ENCODE data around the gene HOXC5. TPM values are rescaled to one million over a fixed set of nuclear protein-coding genes. Genes with fewer than 3 reads are reported as not detected.

Gene HOXC5
- polyA plus RNA-seq, 1 donor = 0.52 TPM

DNA sequence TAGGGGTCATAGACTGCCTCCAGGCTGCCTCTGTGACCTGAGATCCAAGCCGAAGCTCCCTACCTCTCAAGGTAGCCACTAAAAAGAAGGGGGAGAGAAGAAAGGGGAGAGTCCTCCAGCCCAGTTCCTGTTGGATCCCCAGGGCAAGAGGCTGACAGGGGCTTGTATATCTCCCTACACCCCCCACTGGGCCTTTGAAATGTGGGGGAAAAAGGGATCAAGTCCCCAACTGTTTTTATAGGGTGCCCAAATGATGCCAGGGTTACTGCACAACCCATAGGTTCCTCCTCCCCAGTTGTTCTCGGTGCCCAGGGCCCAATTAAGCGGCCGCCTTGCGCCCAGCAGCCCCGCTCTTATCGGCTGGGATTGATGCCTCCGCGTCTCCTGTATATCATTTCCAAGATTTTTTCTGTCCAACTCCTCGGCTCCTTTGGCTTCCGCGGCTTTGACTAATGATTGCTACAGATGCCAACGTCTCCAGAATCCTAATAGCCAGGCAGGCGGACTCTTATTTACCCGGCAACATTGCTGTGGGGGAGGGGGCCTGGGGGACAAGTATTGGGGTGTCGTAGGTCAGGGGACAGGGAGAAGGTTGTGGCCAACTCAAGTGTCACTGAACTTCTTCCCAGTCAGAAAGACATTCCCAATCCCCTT, 13.1 kb downstream of the HOXC5 start:
- no peak for DNase-seq (ENCODE audit: low read depth)

DNA sequence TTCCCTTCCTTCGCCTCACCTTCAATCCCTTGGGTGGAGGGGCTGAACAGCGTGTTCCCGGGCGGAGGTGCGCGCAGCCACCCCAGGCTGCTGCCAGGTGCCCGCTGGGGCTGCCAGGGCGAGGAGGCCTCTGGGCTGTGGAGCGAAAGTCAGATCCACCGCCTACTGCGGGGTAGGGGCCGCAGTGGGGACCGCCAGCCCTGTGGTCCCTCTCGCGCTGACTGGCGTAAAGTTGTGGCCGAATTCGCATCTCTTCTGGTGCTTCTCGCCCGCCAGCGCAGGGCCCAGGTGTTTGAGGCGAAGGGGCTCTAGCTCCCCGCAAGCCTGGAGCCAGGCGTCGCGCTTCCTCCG, 13.9 kb downstream of the HOXC5 start:
- DNase-seq (ENCODE audit: low read depth) = no peak

DNA sequence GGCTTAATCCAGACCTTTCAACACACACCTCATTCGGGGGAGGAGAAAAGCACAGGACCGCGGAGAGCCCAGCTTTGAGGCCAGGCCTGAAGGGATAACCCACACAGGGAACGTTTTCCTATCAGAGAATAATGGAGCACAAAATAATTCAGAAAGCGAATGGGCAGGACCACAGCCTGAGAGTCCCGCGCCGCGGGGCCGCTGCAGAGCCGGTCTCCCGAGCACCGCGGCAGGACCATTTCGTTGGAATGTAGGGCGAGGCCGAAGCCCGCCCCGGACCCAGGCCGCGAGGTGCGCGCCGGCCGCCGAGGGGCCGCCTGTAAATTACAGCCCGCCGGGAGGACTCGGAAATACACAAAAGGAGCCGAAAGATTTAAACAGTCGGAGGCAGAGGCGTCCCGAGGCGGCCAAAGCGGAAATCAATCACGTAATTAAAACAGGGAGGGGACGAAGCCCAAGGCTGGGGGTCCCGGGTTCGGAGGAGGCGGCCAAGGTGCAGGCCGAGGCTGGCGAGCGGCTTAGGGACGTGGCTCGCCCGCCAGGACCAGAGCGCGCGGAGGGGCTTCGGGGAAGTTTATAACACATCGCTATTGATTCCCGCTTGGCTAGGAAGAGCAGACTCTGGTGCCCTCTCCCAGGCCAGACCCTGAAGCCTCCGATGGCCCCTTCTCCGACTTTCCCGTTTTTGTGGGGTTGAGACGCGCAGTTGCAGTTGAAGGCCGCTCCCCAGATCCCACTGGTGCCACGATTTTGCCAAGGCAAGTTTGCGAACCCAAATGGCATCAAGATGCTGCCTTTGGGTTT, 14.5 kb downstream of the HOXC5 start:
- no peak for DNase-seq (ENCODE audit: low read depth)

DNA sequence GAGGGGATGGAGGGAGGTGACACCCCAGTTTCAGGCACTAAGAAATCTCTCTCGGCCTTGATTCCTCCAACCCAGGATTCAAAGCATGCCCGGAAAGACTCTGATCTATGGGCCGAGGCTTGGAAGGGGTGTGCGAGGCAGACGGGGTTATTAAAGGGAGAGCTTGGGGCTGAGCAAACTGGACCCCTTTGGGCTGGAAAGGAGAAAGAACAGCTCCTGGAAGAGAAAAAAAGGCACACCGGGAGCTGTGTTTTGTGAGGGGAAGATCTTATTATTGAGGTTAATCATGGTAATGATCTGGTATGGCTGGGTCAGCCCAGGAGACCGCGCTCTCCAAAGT, 15.1 kb downstream of the HOXC5 start:
- no peak for DNase-seq (ENCODE audit: low read depth)

DNA sequence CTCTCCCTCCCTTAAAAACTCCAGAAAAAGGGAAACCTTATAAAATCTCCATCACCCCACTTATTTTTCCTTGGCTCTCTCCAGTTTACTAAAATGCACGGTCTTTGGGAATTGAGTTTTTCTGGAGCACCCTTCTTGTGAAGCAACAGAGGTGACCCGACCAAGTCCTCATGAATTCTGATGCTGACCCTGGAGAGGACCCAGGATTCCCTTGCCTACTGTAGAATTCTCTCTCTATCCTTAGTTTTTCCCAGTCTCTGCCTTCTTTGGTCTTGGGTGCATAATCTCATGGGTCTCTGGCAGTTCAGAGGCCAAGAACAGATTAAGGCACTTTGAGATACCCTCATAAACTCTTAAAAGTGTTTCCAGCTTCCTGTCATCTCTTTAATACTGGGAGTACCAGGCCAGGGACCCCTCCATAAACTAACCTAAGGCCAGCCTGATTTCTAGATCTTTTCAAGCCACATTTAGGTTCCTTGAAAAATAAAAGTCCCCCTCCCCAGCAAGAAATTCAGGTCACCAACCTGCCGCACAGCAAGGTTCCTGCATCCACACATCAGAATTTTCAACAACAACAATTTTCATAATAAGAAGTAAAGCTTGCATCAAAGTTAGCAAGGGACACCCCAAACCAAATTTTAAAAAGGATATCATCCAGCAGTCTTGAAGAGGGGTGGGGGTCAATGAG, 15.7 kb downstream of the HOXC5 start:
- DNase-seq (ENCODE audit: low read depth) = no peak

DNA sequence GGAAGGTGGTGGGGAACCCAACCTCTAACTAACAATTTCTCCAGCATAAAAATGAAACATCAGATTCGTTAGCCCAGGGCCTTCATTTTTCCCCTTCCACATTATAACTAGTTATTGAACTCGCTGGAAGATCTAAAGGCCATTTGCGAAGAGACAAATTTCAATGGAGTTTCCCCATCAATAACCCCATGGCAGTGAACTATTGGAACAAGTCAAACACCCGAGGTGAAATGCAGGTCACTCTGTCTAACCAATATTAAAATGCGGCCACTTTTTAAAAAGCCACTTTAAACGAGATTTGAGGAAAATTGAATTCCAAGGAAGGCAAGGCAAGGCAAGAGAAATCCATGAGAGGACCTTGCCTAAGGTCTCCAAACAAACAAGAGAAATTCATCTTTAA, 16.3 kb downstream of the HOXC5 start:
- no peak for DNase-seq (ENCODE audit: low read depth)

DNA sequence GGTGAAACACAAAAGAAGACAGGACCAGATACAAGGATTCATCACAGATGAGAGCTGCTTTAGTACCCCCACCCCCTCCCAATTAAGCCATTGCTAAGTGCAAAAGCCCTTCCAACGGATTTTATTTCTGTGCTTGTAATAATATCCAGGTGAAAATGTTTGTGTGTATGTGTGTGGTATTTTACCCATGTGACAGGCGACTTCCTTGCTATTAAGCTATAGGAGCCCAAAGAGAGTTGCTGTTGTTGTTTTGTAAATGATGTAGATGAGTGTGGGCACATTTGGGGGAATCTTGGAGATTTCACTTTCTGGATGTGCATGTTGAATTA, 17.6 kb downstream of the HOXC5 start:
- DNase-seq (ENCODE audit: low read depth) = no peak

DNA sequence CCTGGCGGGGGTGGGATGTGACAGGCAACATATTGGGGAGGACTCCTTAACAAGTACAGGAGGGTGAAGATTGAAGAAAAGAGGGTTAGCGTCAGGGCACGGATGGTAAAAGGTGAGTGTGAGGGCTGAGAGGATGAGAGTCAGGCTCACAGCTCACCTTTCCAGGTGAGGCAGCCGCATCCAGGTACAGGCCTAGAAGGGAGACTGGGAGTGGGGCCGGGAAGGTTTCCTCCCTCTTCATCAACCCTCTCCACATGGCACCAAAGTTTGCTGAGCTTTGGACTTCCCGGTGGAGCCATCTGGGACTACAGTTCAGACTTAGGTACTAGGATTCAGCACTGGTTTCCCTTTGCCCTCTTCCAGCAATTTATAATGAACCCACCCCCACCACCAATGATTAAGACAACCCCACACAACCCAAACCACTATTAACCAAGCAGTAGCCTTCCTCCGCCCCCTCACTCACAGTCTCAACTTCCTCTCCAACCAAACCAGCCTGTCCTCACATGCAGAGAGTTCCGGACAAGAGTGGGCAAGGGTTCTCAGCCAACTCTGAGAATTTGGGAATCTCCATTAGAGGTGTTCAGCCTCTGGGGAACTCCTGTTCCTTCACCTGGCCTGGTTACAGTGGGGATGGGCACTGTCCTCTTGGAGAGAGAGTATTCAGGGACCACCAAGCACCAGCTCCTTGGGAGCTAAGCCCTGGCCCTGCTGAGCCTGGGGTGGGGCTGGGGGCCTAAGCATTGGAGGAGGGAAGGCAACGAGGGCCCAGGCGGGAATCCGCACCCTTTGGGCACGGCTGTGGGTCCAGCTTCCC, 18.4 kb downstream of the HOXC5 start:
- DNase-seq (ENCODE audit: low read depth) = no peak

DNA sequence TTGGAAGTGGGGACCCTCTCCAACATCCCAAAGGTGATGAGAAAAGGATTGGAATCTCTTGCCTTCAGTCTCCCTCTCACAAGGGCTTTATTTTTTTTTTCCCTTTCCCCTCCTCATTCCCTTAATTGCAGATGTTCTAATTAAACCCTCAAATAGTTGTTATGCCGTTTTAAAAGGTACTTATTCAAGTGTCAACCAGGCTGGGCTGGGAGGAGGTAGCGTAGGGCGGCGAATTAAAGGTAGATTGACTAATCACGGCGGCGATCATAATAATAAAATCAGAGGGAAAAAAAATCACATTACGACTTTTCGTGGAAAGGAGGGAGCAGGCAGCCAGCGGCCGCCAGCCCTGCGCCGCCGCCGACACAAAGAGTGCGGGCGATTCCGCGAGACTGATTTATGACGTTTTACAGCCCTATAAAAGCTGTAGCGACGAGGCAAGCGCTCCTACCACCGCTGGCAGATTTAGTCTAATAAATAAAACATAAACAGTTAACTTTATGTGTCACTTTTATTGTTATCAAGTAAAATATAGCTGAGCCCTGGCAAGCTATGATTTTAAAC, 19.1 kb downstream of the HOXC5 start:
- no peak for DNase-seq (ENCODE audit: low read depth)

DNA sequence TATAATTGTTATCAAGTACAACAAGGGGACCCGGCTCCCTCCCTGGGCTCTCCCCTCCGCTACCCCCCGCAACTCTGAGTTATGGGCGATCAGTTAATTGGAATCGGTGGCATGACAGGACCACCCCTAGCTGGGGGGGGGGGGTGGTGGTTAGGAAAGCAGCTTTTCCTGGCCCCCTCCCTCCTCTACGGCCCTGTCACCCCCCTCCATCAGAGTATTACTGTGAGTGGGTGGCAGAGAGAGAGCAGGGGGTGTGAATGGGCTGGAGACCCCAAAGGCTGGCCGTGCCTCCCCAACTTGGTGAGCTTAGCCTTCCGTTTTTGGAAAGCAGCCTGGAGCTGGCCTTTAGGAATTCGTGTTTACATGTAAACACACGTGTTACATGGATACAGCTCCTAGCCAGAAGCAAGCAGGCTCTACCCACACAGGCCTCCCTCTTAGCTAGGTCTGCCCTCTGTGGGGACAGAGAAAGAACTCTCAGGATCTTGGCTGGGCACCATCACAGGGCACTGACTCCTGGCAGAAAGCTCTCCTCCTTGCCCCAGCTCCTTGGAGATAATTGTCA, 19.7 kb downstream of the HOXC5 start:
- DNase-seq (ENCODE audit: low read depth) = no peak

DNA sequence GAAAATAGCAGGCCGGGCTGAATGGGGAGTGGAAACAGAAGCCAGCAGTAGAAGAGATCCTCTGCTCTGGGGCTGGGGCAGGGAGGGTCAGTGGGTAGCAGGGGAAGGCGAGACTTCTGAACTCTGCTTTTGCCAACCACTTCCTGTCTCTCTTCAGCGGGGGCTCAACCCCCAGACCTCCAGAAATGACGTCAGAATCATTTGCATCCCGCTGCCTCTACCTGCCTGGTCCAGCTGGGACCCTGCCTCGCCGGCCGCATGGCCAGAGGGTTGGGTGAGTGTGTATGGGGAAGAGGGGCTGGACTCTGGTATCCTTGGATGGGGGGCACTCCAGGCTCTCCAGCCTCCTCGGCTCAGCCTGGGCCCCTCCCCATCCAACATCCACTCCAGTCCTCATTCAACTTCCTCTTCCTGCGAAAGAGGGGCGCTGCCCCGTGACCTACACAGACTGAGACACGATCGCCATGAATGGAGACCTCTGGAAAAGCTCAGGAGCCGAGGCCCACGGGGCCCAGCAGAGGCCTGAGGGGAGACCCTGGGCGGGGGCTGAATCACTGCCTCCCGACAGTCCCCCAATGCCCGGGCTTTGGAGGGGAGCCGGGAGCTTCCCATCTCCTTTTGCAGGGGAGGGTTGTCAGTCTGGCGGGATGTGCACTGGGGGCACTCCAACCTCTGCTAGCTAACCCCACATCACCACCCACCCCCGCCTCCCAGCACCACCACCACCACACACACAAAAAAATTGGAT, 20.3 kb downstream of the HOXC5 start:
- no peak for DNase-seq (ENCODE audit: low read depth)

DNA sequence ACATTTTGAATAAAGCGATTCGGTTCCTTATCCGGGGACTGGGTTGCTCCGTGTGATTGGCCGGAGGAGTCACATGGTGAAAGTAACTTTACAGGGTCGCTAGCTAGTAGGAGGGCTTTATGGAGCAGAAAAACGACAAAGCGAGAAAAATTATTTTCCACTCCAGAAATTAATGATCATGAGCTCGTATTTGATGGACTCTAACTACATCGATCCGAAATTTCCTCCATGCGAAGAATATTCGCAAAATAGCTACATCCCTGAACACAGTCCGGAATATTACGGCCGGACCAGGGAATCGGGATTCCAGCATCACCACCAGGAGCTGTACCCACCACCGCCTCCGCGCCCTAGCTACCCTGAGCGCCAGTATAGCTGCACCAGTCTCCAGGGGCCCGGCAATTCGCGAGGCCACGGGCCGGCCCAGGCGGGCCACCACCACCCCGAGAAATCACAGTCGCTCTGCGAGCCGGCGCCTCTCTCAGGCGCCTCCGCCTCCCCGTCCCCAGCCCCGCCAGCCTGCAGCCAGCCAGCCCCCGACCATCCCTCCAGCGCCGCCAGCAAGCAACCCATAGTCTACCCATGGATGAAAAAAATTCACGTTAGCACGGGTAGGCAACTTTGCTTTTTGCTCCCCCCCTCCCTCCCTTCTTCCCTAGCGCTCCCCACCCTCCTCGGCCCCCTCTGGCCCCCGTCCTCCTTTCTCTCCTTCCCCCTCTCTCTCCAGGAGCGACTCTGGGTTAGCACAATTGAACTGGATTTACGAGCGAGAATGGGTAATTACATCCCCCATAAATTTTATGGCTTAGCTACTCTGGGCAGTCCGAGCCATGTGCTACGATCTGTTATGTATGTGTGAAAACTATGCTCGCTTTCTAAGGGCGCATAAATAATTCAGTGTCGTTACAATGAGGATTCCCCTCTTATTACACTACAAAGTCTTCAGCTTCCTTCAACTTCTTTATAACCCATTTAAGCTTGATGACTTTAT, 21.2 kb downstream of the HOXC5 start, which contains the start of gene HOXC4:
HOXC4 (plus strand) TSS at position 85 of the 991 bp plus-strand sequence; CDS start at position 173, 88 bp downstream.
- DNase-seq (ENCODE audit: low read depth) = no peak

DNA sequence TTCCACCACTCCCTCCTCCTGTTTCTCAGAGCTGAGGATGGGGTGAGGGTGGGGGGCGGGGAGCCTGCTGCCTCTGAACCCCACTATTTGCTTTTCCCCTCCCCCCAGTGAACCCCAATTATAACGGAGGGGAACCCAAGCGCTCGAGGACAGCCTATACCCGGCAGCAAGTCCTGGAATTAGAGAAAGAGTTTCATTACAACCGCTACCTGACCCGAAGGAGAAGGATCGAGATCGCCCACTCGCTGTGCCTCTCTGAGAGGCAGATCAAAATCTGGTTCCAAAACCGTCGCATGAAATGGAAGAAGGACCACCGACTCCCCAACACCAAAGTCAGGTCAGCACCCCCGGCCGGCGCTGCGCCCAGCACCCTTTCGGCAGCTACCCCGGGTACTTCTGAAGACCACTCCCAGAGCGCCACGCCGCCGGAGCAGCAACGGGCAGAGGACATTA, 21.9 kb downstream of the HOXC5 start:
- DNase-seq (ENCODE audit: low read depth) = no peak

DNA sequence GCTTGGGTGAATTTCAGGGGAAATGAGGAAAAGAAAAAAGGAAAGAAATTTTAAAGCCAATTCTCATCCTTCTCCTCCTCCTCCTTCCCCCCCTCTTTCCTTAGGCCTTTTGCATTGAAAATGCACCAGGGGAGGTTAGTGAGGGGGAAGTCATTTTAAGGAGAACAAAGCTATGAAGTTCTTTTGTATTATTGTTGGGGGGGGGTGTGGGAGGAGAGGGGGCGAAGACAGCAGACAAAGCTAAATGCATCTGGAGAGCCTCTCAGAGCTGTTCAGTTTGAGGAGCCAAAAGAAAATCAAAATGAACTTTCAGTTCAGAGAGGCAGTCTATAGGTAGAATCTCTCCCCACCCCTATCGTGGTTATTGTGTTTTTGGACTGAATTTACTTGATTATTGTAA, 22.7 kb downstream of the HOXC5 start:
- no peak for DNase-seq (ENCODE audit: low read depth)

DNA sequence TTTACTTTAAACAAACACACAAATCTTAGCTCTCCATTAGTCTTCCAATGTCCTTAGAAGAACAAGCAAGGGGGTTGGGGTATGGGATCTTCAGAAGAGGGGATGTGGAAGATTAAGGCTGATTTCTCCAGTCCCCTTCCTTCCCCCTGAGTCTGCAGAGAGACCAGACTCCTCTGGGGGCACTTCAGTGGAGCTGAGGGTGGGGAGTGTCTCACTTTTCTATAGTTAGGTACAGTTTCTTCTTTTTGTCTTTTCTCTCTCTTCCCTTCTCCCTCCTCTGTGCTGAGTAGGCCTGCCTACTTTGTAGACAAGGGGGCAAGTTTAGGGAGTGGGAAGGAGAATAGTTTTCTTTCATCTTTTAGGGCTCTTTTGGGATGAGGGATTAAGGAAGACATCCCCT, 23.3 kb downstream of the HOXC5 start:
- no peak for DNase-seq (ENCODE audit: low read depth)

DNA sequence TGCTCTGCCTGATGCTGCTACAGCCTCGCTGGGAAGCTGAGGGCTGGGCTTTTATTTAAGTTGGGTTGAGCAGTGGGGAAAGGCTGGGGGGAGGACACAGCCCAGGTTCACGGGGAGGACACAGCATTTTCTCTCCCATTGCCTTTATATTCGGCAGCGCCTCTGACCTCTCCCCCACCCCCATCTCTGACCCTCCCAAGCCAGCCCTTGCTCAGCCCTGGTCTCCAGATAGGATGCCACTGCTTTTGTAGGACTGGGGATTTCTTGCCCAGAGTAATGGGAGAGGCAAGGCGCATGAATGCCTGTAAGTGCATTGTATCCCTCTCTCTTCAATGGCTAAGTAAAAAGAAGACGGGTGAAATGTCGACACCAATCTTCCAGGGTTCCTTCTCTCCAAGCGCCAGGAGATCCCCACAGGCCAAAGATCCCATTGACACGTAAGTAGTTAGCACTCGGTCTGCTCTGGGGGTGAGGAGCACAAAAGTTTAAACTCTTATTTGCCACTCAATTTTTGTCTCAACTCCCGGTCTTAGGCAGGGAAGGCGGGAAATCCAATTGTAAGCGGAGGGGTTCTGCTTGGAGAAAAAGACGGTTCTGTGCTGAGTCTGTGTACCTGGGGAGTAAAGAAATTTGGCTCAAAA, 25.4 kb downstream of the HOXC5 start:
- no peak for DNase-seq (ENCODE audit: low read depth)

DNA sequence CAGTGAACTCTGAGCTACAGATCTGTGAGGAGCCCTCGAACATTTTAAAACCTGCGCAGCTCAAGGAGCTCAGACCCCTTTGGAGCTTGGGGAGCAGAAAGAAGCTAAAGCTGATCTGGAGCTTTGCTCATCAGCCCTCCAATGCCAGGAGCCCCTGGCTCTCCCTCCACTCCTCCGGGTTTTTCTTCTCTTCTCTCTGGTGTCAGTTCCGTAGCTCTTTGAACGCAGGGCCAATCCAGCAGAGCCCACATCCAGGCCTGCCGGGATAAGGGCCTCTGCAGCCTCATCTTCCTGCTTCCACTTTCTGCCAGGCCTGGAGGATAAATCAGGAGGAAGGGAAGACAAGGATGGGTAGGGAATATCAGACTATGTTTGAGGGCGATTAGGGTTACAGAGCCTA, 26.8 kb downstream of the HOXC5 start:
- no peak for DNase-seq (ENCODE audit: low read depth)

DNA sequence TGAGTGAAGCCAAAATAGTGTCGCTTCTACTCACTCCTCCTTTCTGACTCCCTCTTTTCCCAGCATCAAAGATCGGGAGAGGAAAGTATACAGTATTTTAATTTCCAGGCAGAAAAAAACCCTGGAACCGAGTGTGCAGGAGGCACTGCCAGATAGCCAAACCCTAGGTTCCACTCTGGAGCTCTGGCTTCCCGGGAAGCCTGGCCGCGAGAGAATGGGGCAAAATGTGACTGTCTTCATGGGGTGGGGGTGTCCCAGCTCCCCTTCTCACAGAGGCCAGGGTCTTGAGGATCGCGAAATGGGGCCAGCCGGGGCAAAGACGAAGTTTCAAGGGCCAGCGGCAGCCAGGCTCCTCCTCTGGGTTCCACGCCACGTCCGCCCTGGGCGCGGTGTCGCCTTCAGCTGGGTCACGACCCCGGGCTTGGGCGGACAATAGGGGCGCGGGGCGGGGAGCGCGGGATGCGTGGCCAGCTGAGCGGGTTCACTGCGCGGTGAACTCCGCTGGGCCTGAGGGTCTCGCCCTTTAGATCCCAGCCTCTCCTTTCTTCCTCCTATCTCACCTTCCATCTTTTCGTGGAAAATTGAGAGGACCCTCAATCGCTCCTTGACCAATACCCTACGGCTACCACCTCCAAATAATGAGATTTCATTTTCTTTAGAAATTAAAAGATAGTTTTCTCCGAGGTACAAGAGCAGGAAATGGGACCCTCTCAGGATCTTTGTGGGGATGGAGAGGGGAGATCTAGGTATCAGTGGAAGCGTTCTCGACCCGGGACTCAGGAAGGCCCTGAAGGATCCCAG, 27.5 kb downstream of the HOXC5 start:
- DNase-seq (ENCODE audit: low read depth) = no peak

Data from forelimb muscle (tissue), 1 donor.